Measurements from ENCODE around the gene HGD. TPM values are rescaled to one million over a fixed set of nuclear protein-coding genes. Genes with fewer than 3 reads are reported as not detected.

HGD gene
- total and polyA plus RNA-seq, 2 of the 13 experiments (the other 11 are each of a cell fraction or from before 2014, with no cell fraction given), result 265 to 398 TPM

DNA sequence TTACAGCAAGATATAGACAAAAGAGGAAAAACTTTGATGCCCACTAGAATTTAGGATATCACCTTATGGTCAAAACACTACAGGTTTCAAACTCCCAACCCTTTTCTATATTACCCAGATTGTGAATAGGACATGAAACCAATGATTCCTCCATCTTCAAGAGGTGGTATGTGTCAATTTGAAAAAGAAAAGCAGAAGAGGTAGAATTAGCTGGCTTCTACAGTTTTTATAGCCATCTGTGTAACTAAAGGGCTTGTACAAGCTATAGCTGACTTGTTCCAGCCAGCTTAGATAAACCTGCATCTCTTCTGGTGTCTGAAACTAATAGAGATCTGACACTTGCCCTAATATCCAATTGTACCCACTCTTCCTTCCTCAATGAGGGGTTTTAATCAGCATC lies 24.9 kb upstream of the HGD start:
- intact Hi-C loops (cut with micrococcal nuclease; ENCODE audit: unreplicated experiment), result no loop called here
- CTCF ChIA-PET (ENCODE audit: low intra/inter-chr PET ratio, low total read pairs), result no interaction called here

More for the DNA sequence above, 24.9 kb upstream of the HGD start:
- TF ChIP-seq HDAC6 (IDR thresholded peaks at IDR 0.05; ENCODE audit: low read depth, low read length) (no peak), SRY (CRISPR knock-in tag; IDR thresholded peaks at IDR 0.05) (no peak), DR1 (CRISPR knock-in tag; IDR thresholded peaks at IDR 0.05) (no peak), REXO4 (CRISPR knock-in tag; IDR thresholded peaks at IDR 0.05; ENCODE audit: borderline replicate concordance) (no peak), KDM3A (CRISPR knock-in tag; IDR thresholded peaks at IDR 0.05; ENCODE audit: low read depth) (no peak), MIER3 (CRISPR knock-in tag; IDR thresholded peaks at IDR 0.05; ENCODE audit: borderline replicate concordance) (no peak), MIXL1 (CRISPR knock-in tag; IDR thresholded peaks at IDR 0.05) (no peak), EHMT2 (IDR thresholded peaks at IDR 0.05; ENCODE audit: borderline replicate concordance, low read depth, low read length) (no peak), ZNF430 (CRISPR knock-in tag; IDR thresholded peaks at IDR 0.05) (no peak)
- TF ChIP-seq, protein P1, sequence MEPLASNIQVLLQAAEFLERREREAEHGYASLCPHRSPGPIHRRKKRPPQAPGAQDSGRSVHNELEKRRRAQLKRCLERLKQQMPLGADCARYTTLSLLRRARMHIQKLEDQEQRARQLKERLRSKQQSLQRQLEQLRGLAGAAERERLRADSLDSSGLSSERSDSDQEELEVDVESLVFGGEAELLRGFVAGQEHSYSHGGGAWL (CRISPR knock-in tag; IDR thresholded peaks at IDR 0.05), result no peak
- TF ChIP-seq, protein P2, sequence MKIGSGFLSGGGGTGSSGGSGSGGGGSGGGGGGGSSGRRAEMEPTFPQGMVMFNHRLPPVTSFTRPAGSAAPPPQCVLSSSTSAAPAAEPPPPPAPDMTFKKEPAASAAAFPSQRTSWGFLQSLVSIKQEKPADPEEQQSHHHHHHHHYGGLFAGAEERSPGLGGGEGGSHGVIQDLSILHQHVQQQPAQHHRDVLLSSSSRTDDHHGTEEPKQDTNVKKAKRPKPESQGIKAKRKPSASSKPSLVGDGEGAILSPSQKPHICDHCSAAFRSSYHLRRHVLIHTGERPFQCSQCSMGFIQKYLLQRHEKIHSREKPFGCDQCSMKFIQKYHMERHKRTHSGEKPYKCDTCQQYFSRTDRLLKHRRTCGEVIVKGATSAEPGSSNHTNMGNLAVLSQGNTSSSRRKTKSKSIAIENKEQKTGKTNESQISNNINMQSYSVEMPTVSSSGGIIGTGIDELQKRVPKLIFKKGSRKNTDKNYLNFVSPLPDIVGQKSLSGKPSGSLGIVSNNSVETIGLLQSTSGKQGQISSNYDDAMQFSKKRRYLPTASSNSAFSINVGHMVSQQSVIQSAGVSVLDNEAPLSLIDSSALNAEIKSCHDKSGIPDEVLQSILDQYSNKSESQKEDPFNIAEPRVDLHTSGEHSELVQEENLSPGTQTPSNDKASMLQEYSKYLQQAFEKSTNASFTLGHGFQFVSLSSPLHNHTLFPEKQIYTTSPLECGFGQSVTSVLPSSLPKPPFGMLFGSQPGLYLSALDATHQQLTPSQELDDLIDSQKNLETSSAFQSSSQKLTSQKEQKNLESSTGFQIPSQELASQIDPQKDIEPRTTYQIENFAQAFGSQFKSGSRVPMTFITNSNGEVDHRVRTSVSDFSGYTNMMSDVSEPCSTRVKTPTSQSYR (CRISPR knock-in tag; IDR thresholded peaks at IDR 0.05; ENCODE audit: borderline replicate concordance), result no peak
- TF ChIP-seq, protein P3, sequence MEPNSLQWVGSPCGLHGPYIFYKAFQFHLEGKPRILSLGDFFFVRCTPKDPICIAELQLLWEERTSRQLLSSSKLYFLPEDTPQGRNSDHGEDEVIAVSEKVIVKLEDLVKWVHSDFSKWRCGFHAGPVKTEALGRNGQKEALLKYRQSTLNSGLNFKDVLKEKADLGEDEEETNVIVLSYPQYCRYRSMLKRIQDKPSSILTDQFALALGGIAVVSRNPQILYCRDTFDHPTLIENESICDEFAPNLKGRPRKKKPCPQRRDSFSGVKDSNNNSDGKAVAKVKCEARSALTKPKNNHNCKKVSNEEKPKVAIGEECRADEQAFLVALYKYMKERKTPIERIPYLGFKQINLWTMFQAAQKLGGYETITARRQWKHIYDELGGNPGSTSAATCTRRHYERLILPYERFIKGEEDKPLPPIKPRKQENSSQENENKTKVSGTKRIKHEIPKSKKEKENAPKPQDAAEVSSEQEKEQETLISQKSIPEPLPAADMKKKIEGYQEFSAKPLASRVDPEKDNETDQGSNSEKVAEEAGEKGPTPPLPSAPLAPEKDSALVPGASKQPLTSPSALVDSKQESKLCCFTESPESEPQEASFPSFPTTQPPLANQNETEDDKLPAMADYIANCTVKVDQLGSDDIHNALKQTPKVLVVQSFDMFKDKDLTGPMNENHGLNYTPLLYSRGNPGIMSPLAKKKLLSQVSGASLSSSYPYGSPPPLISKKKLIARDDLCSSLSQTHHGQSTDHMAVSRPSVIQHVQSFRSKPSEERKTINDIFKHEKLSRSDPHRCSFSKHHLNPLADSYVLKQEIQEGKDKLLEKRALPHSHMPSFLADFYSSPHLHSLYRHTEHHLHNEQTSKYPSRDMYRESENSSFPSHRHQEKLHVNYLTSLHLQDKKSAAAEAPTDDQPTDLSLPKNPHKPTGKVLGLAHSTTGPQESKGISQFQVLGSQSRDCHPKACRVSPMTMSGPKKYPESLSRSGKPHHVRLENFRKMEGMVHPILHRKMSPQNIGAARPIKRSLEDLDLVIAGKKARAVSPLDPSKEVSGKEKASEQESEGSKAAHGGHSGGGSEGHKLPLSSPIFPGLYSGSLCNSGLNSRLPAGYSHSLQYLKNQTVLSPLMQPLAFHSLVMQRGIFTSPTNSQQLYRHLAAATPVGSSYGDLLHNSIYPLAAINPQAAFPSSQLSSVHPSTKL (CRISPR knock-in tag; IDR thresholded peaks at IDR 0.05), result no peak
- TF ChIP-seq, protein P4, sequence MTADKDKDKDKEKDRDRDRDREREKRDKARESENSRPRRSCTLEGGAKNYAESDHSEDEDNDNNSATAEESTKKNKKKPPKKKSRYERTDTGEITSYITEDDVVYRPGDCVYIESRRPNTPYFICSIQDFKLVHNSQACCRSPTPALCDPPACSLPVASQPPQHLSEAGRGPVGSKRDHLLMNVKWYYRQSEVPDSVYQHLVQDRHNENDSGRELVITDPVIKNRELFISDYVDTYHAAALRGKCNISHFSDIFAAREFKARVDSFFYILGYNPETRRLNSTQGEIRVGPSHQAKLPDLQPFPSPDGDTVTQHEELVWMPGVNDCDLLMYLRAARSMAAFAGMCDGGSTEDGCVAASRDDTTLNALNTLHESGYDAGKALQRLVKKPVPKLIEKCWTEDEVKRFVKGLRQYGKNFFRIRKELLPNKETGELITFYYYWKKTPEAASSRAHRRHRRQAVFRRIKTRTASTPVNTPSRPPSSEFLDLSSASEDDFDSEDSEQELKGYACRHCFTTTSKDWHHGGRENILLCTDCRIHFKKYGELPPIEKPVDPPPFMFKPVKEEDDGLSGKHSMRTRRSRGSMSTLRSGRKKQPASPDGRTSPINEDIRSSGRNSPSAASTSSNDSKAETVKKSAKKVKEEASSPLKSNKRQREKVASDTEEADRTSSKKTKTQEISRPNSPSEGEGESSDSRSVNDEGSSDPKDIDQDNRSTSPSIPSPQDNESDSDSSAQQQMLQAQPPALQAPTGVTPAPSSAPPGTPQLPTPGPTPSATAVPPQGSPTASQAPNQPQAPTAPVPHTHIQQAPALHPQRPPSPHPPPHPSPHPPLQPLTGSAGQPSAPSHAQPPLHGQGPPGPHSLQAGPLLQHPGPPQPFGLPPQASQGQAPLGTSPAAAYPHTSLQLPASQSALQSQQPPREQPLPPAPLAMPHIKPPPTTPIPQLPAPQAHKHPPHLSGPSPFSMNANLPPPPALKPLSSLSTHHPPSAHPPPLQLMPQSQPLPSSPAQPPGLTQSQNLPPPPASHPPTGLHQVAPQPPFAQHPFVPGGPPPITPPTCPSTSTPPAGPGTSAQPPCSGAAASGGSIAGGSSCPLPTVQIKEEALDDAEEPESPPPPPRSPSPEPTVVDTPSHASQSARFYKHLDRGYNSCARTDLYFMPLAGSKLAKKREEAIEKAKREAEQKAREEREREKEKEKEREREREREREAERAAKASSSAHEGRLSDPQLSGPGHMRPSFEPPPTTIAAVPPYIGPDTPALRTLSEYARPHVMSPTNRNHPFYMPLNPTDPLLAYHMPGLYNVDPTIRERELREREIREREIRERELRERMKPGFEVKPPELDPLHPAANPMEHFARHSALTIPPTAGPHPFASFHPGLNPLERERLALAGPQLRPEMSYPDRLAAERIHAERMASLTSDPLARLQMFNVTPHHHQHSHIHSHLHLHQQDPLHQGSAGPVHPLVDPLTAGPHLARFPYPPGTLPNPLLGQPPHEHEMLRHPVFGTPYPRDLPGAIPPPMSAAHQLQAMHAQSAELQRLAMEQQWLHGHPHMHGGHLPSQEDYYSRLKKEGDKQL (CRISPR knock-in tag; IDR thresholded peaks at IDR 0.05; ENCODE audit: low read depth), result no peak
- H3K4me2 ChIP-seq (ENCODE audit: low read depth, low read length), result no peak overlapping the region
- no peak overlapping the region for H3K4me3 ChIP-seq (replicated peaks in 1 of 3; ENCODE audit: insufficient read depth in 1 of 3, low read depth in 2 of 3, low read length in 3 of 3)
- no peak for DNase-seq (ENCODE audit: low spot score)
- no peaks in the 10 kb centered on the region for H3K79me2 ChIP-seq (ENCODE audit: insufficient read depth, low read length)
- no TSS peak for BruUV-seq (replicated peaks)
- H4K20me1 ChIP-seq (ENCODE audit: insufficient read depth, low read length), result no peaks in the 10 kb centered on the region
- H3K27ac ChIP-seq (ENCODE audit: extremely low read length, insufficient read depth, low read length), result no peak overlapping the region
- no peaks in the 10 kb centered on the region for H3K4me1 ChIP-seq (ENCODE audit: insufficient read depth, low read length)
- FAIRE-seq, result no peak
- H3K36me3 ChIP-seq (replicated peaks in 1 of 2; ENCODE audit: control insufficient read depth in 1 of 2, insufficient read depth in 2 of 2, low read length in 2 of 2), result peaks cover 0 to 18% of the 10 kb centered on the region in 2 experiments; a peak in 2 of 5 replicates
- H3K9ac ChIP-seq (ENCODE audit: insufficient read depth, low read depth, low read length), result no peak overlapping the region
- H3K27me3 ChIP-seq (ENCODE audit: control insufficient read depth in 1 of 2, insufficient read depth in 2 of 2, low read length in 2 of 2), result no peaks in the 10 kb centered on the region
- no peak for ATAC-seq
- POLR2A ChIA-PET, result interaction anchor here (0.9 kb wide), 1 partner anchor 25 kb away, joined by 3 read pairs; the partner anchor contains the start of gene HGD
- H3K9me3 ChIP-seq (ENCODE audit: low read length), result no peaks in the 10 kb centered on the region
- in situ Hi-C loops (cut with HindIII; ENCODE audit: extremely low pct_ligation_motif_present, low pct_unique_long_range_greater_than_20kb), result no loop called here
- H2AFZ ChIP-seq (ENCODE audit: low read length), result no peak overlapping the region

All from HepG2 (cell line).